Smooth muscle cell of the umbilical artery (primary cell): Measurements from ENCODE around the gene SMIM10L2A. TPM values are rescaled to one million over a fixed set of nuclear protein-coding genes. Genes with fewer than 3 reads are reported as not detected.

Experiments
- total RNA-seq: library from RNA; depleted of rRNA; stranded (reverse); fragments of >200 nt; gene quantifications from 2 replicates; pipeline ENCODE4 v1.2.3, GENCODE V29; 2014

Gene SMIM10L2A
- total RNA-seq: 0.18 and 0.59 TPM in 2 replicates

DNA sequence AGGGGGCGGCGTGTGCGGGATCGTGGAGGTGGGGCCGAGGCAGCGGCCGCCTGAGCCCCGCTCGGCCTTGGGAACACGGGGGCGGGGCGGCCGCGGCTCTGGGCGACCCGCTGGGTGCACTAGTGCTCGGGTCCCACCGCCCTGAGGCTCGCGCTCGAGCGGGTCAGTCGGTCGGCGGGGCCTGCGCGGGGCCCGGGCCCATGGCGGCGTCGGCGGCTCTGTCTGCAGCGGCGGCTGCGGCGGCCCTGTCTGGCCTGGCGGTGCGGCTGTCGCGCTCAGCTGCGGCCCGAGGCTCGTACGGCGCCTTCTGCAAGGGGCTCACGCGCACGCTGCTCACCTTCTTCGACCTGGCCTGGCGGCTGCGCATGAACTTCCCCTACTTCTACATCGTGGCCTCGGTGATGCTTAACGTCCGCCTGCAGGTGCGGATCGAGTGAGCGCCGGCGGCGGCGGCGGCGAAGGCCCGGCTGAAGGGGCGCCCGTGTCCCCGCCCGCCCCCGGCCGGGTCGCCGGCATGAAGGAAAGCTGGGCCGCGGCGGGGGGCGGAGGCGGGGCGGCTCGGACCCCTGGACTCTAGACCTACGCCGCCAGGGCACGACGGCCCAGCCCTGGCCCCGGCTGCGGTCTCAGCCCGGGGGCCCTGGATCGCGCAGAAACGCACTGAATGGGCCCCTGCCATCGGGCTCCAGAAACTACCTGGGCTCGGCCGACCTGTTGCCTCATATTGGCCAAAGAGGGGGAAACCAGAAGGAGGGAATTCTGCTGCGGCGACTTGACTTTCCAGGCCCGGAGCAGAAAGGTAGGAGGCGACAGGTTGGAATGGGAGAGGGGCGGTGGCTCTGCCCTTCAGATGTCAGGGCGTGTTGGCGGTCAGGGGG, at the start of gene SMIM10L2A:
Gene SMIM10L2A (plus strand): TSS at position 13 of the 878 bp plus-strand sequence. CDS start 188 bp downstream, at position 201.

Other genes starting within 250 kb of the SMIM10L2A start
- gene ETDA, start 169.9 kb upstream of the SMIM10L2A start, total RNA-seq: not detected in 2 replicates
- gene ETDC, start 112.5 kb upstream of the SMIM10L2A start, total RNA-seq: not detected in 2 replicates
- 7.3 and 8.3 TPM in 2 replicates for gene ZNF75D, start 77.8 kb upstream of the SMIM10L2A start, total RNA-seq
- 9.2 and 9.6 TPM in 2 replicates for gene ZNF449, start 77.1 kb upstream of the SMIM10L2A start, total RNA-seq
- 12.4 and 15.4 TPM in 2 replicates for gene INTS6L, start 98.7 kb downstream of the SMIM10L2A start, total RNA-seq